Measurements from ENCODE around the gene CRACR2A. TPM values are rescaled to one million over a fixed set of nuclear protein-coding genes. Genes with fewer than 3 reads are reported as not detected.

The CRACR2A gene
- total RNA-seq, 4 donors from 2014 or later = 4.8 to 18.2 (median 10.6) TPM

GRCh38 chr12:3752096-3752709 is 706 bp downstream of the CRACR2A start:
- TF ChIP-seq, protein P1, sequence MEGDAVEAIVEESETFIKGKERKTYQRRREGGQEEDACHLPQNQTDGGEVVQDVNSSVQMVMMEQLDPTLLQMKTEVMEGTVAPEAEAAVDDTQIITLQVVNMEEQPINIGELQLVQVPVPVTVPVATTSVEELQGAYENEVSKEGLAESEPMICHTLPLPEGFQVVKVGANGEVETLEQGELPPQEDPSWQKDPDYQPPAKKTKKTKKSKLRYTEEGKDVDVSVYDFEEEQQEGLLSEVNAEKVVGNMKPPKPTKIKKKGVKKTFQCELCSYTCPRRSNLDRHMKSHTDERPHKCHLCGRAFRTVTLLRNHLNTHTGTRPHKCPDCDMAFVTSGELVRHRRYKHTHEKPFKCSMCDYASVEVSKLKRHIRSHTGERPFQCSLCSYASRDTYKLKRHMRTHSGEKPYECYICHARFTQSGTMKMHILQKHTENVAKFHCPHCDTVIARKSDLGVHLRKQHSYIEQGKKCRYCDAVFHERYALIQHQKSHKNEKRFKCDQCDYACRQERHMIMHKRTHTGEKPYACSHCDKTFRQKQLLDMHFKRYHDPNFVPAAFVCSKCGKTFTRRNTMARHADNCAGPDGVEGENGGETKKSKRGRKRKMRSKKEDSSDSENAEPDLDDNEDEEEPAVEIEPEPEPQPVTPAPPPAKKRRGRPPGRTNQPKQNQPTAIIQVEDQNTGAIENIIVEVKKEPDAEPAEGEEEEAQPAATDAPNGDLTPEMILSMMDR (IDR thresholded peaks at IDR 0.05) = no peak
- no peak for TF ChIP-seq POLR2A (IDR thresholded peaks at IDR 0.05)
- TF ChIP-seq EP300 (IDR thresholded peaks at IDR 0.05) = no peak
- no peak for TF ChIP-seq POLR2AphosphoS5 (IDR thresholded peaks at IDR 0.05)

DNA sequence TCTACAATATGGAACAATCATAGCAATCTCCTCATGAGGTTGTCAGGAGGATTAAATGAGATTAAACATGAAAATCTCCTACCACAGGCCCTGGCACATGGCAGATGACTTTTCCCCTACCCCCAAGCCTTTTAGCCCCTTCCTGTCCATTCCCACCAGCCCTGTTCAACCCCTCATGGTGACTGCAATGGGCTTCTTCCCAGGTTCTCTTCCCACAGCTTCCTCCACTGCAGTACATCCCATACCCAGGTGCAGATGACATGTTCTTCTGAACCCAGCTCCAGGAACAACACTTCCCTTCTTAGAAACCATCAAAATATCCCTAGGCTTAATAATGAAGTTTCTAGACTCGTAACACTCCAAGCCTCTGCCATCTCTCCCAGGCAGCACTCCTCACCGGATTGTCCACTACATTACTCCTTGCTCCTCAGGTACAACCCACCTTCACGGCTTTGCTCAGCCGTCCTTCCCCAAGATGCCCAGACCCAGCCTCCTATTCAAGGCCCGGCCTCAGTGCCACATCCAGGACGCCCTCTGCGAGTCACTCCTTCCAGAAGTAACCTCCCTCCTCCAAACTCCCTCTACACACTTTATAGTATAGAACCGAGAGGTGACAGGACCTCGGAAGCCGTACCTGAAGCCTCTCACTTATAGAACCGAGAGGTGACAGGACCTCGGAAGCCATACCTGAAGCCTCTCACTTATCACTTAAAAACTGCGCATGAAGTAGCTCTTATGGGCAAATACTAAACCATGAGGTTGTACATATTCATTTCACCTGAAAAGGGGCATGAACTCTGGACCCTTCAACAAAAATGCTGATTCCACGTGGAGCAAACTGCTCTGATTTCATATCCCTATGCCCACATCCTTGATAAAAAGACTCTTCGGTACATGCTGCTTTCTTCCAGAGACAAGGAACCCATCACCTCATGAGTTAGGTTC is 1.5 kb downstream of the CRACR2A start:
- peak overlapping the region; percentile 54 for H3K4me3 ChIP-seq
- peaks cover 17% of the 10 kb centered on the region for H3K4me1 ChIP-seq
- H3K27ac ChIP-seq = peak overlapping the region; percentile 86
- 94% methylated on average over 15 of the region's 15 CpGs for WGBS
- DNase-seq (ENCODE audit: low spot score in 2 of 2) = no peak
- H3K36me3 ChIP-seq = no peaks in the 10 kb centered on the region
- no peak for TF ChIP-seq EP300 (IDR thresholded peaks at IDR 0.05)
- TF ChIP-seq, protein P1 (IDR thresholded peaks at IDR 0.05) = no peak
- peaks cover under 1% of the 10 kb centered on the region for H3K9me3 ChIP-seq
- peaks cover 3% of the 10 kb centered on the region for H3K27me3 ChIP-seq

More at GRCh38 chr12:3752096-3752709, 706 bp downstream of the CRACR2A start:
- no peak for DNase-seq (ENCODE audit: low spot score in 2 of 2)
- 40% methylated on average over 5 of the region's 18 CpGs for WGBS
- H3K9me3 ChIP-seq = no peaks in the 10 kb centered on the region
- peak overlapping the region; percentile 54 for H3K4me3 ChIP-seq
- peaks cover 3% of the 10 kb centered on the region for H3K27me3 ChIP-seq
- H3K27ac ChIP-seq = peak overlapping the region; percentile 86
- H3K36me3 ChIP-seq = no peaks in the 10 kb centered on the region
- H3K4me1 ChIP-seq = peaks cover 17% of the 10 kb centered on the region

- peaks cover 5% of the 10 kb centered on the region for H3K9me3 ChIP-seq
- no peaks in the 10 kb centered on the region for H3K36me3 ChIP-seq
- TF ChIP-seq POLR2AphosphoS5 (IDR thresholded peaks at IDR 0.05) (no peak), POLR2A (IDR thresholded peaks at IDR 0.05) (no peak), EP300 (IDR thresholded peaks at IDR 0.05) (no peak)
- TF ChIP-seq, protein P1 (IDR thresholded peaks at IDR 0.05) = no peak
- DNase-seq (ENCODE audit: low spot score in 2 of 2) = no peak
- peaks cover 17% of the 10 kb centered on the region for H3K4me1 ChIP-seq
- no peak overlapping the region for H3K4me3 ChIP-seq
- WGBS = 93% methylated on average over 3 of the region's 4 CpGs
- H3K27ac ChIP-seq = no peak overlapping the region
- peaks cover 3% of the 10 kb centered on the region for H3K27me3 ChIP-seq
Measured at GRCh38 chr12:3750616-3751015, 2.3 kb downstream of the CRACR2A start.

DNA sequence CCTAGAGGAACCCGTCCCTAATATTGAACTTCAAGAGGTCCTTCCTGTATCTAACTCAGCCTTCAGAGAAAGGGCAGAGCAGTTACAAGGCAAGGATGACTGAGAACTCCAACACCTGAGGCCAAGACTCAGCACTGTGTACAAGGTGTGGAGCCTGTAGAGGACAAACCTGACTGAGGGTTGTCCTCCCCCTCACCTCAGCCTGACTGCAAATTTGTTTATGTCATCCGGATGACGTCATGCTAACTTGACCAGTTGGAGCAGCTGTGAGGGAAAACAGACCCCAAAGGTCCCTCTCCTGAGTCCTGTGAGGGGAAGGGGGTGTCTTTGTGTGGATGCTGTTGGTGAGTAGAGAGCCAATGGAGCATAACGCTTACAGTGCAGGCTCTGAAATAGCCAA is 4.3 kb downstream of the CRACR2A start:
- no peak overlapping the region for H3K4me3 ChIP-seq
- peaks cover 3% of the 10 kb centered on the region for H3K27me3 ChIP-seq
- TF ChIP-seq POLR2AphosphoS5 (IDR thresholded peaks at IDR 0.05) (no peak), EP300 (IDR thresholded peaks at IDR 0.05) (no peak), POLR2A (IDR thresholded peaks at IDR 0.05) (no peak)
- TF ChIP-seq, protein P1 (IDR thresholded peaks at IDR 0.05) = no peak
- peak overlapping the region; percentile 45 for H3K27ac ChIP-seq
- H3K4me1 ChIP-seq = peaks cover 14% of the 10 kb centered on the region
- no peaks in the 10 kb centered on the region for H3K36me3 ChIP-seq
- WGBS = 41% methylated on average over 4 of the region's 4 CpGs
- H3K9me3 ChIP-seq = peaks cover 5% of the 10 kb centered on the region
- DNase-seq (ENCODE audit: low spot score in 2 of 2) = no peak

Measured in suprapubic skin (tissue), 4 donors.